ENCODE data around the gene MFSD6L.

The MFSD6L gene, protein sequence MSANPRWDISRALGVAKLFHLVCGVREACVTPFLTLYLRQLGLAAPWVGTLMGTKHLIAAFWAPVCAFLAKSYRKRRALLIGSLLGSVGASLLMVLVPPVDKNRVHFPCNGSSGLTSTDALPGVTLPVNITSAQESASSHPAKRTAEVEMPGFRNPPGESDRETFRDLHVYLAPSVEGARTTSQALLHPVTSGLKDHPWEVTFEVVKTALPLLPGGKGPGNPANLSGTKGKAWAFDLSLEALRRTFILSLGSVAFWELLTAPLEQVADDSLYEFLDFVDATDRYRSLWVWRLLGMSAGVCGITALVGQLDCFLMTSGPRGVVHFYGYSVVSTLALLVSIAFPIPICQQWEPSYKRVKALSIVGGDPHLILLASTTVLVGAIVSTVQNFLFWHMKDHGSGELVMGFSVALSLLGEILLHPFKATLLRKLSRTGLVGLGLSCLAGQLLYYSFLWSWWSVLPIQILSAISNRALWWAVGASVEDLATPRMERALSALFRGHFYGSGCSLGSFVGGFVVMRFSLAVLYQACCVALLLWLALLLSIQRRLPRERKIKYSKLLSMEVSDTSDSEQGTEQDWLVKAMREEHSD

DNA sequence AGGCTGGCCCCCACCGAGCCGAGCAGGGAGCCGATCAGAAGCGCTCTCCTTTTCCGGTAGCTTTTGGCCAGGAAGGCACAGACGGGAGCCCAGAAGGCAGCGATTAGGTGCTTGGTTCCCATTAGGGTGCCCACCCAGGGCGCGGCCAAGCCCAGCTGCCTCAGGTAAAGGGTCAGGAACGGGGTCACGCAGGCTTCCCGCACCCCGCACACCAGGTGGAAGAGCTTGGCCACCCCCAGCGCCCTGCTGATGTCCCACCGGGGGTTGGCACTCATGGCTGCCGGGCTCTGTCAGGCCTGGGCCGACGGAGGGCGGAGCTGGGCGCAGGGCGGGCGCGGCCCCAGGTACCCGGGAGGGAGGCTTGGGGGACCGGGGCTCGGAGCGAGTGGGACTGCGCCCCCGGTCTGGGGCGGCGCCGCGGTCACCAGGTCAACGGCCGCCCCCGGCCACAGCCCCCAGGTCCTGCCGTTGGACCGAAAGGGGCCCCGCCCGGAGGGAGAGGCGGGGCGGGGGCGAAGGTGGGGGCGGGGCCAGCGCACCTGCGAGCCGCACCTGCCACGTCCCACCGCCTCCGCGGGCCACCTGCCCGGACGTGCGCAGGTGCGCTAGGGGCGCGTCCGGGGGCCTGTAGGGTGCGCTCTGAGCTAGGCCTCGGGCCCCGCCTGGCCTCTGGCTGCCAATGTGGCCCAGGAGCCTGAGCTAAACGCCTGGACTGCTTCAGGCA, at the start of gene MFSD6L:
Gene MFSD6L, minus strand, starts transcription at position 520 of the 724 bp plus-strand sequence. Its CDS starts 245 bp downstream, at position 275.
- no peak for DNase-seq (ENCODE audit: low read depth in 2 of 2)

DNA sequence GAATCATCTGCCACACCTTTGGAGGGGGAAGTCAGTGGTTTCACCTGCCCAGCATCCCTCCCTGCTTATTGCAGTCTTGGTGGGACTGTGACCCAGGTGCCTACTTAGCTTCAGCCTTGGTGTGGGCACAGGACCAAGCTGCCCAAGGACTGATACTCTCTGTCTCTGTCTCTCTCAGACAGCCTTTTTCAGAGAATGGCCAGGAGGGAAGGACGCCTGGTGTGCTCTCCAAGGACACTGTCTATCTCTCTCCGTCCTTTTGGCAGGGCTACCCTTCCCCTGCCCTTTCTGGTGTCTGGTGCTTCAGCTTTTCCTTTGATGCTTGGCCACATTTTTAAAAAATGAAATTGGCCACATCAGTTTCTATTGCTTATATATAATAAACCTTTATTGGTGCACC, 48.7 kb upstream of the MFSD6L start:
- DNase-seq (ENCODE audit: low read depth in 2 of 2): no peak

DNA sequence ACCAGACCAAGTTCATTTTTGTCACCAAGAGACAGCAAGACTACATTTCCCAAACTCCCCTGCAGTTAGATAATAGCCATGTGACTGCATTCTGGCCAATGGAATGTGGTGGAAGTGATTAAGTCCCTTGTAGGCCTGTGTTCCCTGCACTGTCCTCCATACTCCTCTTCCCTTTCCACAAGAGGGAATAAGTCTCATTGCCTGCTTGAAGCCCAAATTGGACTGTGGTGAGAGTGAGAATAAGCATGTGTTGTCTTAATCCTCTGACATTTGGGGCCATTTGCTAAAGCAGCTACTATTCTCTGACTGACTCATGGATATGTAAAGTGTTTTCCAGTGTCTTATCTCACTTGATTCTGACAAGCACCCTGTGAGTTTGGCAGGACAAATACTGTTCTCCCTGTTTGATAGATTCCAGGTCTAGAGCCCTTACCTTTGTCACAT, 47.6 kb upstream of the MFSD6L start:
- DNase-seq (ENCODE audit: low read depth in 2 of 2): no peak

DNA sequence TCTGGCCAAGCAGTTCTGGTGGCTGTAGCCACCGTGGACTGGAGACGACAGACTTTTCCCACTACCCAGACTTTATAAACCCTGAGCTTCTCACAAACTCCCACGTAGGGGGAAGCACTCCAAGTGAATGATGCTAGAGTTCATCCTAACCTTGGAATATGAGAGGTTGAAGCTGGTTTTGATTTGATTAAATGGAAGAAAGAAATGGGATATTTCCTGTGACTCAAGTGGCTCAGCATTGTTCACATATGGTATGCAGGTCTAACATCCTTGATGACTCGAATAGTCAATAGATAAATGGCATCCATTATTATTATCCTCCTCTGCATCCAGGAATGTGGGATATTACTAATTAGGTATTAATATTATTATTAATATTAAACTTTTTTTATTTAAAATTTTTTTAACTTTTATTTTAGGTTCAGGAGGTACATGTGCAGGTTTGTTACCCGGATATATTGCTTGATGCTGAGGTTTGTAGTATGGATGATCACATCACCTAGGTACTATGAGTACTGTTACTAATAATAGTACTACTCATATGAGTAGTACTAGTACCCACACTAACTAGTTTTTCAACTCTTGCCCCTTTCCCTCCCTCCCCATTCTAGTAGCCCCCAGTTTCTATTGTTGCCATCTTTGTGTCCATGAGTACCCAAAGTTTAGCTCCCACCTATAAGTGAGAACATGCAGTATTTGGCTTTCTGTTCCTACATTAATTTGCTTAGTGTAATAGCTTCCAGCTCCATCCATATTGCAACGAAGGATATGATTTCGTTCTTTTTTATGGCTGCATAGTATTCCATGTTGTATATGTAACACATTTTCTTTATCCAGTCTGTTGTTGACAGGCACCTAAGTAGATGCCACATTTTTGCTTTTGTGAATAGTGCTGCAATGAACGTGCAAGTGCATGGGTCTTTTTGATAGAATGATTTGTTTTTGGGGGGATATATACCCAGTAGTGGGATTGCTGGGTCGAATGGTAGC, 45.4 kb upstream of the MFSD6L start:
- DNase-seq (ENCODE audit: low read depth in 2 of 2): no peak

DNA sequence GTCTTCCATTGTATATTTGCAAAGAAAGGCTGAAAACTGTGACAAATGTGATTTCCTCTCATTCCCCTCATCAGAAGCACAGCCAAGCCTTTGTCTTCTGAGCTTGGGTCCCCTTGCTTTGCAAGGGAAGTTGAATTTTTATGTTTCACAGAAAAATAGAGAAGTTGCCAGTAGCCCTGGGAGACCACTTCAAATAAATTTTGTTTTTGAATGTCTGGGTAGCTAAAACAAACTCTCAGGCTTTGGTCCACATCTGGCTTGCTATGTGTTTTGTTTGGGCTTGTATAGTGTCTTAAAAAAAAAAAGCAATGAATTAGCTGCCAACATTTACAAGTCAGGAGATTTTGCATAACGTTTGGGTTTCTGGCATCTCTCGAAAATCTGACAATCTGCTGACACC, 44.2 kb upstream of the MFSD6L start:
- DNase-seq (ENCODE audit: low read depth in 2 of 2): no peak

DNA sequence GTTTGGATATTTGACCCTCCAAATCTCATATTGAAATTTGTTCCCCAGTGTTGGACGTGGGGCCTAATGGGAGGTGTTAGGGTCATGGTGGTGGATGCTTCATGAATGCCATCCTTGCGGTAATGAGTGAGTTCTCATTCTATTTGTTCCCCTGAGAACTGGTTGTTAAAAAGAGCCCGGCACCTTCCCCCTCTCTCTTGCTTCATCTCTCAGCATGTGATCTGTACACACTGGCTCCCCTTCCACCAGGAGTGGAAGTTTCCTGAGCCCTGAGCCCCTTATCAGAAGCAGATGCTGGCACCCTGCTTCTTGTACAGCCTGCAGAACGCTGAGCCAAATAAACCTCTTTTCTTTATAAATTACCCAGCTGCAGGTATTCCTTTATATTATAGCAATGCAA, 42.7 kb upstream of the MFSD6L start:
- no peak for DNase-seq (ENCODE audit: low read depth in 2 of 2)

DNA sequence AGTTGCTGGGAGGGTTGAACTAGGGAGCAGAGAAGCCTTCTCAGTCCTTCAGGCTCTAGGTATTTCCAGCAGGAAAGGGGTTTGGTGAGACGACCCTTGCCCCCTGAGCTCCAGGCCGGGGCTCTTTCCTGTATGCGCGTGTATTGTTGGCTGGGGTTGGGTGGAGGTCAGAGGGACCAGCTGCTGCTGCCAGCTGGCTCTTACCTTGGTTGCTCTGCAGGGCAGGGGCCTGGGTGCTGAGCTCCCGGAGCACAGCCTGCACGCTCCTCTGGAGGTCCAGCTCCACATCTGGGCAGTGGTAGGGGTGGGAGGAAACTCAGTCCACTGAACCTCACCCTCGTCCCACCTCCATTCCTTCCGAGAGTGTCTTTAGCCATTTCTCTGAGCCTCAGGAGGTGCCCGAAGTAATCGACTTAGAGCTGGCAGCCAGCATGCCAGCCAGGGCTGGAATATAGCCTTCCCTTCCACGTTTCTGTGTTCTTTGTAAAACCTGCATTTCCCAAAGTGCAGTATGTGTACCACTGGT, 40.3 kb upstream of the MFSD6L start:
- DNase-seq (ENCODE audit: low read depth in 2 of 2): no peak

DNA sequence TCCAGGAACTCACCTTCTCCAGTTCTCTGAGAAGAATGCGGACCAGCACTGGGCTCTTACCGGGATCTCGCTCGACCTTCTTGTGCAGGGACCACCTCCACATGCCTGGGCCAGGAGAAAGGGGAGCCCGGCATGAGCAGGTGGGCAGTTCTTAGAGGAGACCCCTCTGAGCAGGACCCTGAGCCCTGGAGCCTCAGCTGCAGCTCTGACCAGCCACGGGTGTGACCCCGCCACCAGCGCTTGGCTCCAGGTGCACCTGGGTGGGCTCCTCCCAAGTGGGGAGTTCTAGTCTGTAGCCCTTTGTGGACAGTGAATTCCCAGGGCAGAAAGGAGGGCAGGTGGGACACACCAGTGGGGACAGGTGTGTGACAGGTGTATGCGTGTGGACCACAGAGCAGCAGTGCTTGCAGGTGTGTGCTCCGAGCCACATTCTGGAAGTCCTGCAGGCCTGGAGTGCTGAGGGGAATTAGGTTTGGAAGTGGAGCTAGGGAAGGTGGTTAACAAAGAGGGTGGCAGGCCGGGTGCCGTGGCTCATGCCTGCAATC, 39.5 kb upstream of the MFSD6L start:
- no peak for DNase-seq (ENCODE audit: low read depth in 2 of 2)

DNA sequence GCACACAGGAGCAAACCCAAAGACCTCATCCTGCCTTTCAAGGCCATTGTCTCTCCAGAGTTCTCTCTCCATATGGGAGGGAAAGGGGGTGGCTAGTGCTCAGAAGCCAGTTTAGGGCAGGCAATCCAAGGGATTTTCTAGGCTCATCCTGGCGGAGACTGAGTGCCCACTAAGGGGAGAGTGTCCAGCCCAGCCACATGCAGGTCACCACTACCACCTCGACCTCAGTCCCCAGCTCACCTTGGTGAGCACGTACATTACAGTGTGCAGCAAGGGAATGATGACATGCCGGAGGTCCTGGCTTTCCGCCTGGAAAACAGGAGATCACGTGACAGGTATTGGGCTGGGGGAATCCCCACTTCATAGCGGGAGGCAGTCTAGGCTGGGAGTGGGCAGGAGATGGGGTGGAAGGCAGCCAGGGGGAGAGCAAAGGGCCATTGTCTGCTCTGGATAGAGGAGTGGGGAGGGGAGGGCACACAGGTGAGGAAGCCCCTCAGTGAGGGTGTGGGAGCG, 38.5 kb upstream of the MFSD6L start:
- DNase-seq (ENCODE audit: low read depth in 2 of 2): no peak

DNA sequence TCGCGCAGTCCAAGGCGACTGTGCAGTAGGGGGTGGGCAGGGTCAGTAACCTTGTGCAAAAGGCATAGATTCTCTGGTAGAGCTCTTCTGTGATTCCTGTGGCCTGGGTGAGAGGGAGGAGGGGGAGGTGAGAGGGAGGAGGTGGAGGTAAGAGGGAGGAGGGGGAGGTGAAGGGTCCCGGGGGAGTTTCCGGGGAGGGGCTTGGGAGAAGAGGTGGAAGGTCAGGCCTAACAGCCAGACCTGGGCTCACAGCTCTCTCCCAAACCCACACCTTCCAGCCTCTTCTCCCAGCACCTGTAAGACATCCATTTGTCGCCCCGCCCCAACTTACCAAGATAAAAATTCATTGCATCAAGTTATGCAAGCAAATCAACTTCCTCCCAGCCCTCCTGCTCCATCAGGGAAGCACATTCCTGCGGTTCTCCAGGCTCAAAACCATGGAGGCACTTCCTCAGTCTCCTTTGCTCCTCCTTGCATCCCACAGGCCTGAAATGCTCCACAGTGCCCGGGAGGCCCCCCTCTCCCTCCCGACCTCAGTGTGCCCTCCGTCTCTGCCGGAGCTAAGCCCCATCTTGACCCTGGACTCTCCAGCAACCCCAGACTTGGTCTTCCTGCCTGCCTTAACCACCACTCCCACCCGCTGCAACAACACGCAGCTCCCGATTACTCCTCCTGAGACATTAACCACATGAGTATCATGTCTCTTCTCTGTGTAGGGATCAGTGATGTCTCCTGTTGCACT, 37.8 kb upstream of the MFSD6L start:
- no peak for DNase-seq (ENCODE audit: low read depth in 2 of 2)

DNA sequence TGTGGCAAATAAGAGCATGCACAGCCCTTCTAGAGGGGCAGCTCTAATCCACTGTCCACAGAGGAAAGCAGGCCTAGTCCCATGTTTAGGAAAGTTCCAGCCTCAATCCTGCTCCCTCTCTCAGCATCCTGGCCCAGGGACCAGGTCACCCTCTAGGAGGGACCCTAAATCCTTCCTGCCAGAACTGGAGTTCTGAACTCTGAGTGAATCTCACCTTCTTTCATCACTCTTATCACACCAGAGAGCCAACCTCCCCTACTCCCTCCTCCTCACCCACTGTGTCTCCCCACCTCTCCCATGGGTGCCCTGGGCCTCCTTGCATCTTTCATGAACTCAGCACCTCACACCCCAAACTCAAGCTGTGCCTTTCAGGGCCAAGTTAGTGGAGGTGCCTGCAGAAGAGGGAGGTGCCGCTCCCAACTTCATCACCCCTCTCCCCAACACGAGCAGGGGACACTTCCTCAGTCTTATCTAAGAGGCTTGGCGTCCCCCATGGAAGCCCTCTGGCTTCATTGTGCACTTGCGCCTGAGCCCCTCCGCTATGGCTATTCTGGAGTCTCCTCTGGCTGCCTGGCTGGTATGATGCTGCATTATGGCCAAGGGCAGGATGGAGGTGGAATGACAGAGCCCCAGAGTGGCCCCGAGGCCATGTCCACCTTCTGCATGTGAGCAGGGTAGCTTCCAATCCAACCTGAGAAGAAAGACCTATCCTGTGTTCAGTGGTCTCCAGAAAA, 36.6 kb upstream of the MFSD6L start:
- no peak for DNase-seq (ENCODE audit: low read depth in 2 of 2)

DNA sequence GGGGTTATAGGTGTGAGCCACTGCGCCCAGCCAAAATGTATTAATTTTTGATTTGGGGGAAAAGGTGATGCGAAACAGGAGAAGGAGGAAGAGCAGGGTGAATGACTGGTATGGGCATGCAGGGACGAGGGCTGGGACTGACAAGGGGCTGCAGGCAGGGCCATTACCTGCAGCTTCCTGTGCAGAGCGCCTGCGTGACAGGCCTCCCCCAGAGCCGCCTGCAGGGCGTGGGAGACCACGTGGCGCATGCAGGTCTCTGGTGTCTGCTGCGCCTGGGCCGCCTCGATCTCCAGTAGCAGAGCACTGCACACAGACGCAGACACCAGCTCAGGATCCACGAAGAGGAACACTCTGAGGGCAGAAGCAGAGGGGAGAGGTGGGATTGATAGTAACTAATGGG, 35.9 kb upstream of the MFSD6L start:
- no peak for DNase-seq (ENCODE audit: low read depth in 2 of 2)

DNA sequence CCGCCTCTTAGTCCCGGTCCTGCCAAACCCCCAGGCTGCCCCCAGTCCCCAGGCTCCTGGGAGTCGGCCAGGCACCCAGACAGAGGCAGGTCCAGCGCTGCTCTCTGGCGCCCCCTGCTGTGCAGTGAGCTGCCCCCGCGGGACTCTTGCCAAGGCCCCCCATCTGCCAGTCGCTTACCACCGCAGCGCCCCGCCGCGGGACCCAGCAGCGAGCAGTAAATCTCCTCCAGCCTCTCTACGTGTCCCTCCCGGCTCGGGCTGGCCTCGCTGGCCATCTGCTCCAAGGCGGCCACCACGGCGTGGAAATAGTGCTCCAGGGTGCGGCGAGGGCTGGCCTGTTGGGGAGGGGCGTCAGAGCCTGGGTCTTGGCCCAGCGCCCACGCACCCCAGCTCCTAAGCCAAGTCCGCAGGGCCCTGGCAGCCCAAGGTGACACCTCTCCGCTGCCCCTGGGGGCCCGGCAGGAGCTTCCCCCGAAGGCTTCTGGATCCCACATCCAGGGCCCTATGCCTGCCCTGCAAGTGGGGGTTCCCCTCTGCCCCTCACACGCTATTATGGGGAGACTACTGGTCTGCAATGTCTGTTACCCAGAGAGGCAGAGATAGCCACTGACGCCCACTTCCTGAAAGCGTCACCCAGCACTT, 33.7 kb upstream of the MFSD6L start:
- DNase-seq (ENCODE audit: low read depth in 2 of 2): no peak

DNA sequence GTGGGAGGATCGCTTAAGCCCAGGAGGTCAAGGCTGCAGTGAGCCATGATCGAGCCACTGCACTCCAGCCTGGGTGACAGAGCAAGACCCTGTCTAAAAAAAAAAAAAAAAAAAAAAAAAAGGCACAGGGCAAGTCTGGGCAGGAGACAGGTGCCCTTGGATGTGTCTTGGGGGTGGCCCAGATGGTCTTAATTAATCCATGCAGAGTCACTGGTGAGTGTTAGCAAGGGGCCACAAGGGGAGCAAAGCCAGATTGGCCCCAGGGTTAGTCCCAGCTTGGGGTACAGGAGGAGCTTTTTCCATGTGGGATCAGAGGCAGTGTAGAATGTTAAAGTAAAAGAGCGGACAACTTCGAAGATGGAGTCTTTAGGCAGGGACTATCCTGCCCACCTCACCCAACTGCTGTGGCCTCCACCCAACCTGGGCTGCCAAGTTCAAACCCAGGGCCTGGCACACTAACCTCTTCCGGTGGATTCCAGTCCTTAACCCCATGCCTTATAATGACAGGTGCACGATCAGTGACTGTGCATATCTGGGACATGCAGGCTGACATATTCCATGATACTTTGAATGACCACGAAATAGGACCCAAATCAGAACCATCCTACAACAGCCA, 32.2 kb upstream of the MFSD6L start:
- DNase-seq (ENCODE audit: low read depth in 2 of 2): no peak

DNA sequence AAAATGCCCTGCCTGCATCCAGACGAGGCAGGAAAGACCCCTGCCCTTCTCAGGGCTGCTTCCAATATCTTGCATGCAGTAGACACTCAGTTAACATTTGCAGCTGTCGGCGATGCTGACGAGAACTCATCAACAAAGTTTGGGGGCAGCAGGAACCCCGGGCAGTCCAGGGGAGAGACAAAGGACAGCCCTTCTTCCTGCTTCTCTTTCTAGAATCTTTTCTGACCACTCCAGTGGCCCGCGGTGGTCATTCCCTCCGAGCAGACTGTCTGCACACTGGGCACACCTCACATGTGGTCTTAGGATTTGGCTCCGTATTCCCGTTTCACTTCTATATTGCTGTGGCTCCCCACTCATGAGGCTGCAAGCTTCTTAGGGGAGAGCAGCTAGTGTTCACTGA, 31.0 kb upstream of the MFSD6L start:
- no peak for DNase-seq (ENCODE audit: low read depth in 2 of 2)

DNA sequence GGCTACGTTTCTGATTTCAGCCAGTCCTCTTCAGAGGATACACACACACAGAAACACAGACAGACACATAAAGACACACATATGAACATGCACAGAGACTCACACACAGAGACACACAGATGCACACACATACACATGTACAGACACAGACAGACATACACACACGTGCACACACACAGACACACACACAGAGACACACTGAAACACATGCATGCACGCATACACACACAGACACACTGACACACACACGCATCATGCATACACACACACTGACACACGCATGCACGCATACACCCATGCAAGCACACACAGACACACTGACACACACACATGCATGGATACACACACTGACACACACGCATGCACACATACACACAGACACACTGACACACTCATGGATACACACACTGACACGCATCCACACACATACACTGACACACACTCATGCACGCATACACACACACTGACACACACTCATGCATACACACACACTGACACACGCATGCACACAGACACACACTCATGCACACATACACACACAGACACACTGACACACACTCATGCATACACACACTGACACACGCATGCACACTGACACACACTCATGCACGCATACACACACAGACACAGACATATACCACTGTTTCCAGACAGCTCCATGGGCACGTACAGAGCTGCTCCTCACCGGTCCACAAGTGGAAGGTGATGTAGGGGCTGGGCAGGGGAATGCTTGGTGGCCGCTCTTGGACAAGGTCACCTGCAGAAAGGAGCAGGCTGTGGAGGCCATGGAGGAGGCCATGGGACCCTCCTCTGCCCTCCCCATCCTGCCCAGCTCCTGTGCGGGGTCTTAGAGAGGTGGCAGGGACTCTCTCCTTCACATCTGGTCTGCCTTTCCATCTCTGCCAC, 30.1 kb upstream of the MFSD6L start:
- DNase-seq (ENCODE audit: low read depth in 2 of 2): no peak

DNA sequence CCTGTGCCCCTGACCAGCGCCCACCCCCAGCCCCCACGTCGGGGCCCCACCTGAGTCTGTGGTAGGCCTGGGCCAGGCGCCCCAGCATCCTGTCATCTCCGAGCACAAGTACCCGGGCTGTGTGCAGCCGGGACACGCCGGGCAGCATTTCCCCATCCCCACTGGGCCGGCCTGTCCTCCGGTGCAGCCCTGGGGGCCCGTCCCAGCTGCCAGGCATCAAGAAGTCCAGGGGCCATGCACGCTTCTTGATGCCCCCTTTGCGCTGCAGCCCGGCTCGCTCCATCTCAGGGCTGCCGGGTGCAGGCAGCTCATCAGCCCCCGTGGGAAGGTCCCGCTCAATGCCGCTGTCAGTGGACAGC, 29.3 kb upstream of the MFSD6L start:
- DNase-seq (ENCODE audit: low read depth in 2 of 2): no peak

All from stimulated activated CD8-positive, alpha-beta memory T cell treated with anti-CD3 and anti-CD28 coated beads, Interleukin-15, amount 100 ng/mL, for 4 hours (primary cell).